Measurements from ENCODE around the gene FAM3B. TPM values are rescaled to one million over a fixed set of nuclear protein-coding genes. Genes with fewer than 3 reads are reported as not detected.

The FAM3B gene
- total and polyA plus RNA-seq, 2 experiments from 2014 or later = 35.4 to 49.7 TPM

GRCh38 chr21:41403331-41403730, 86.7 kb downstream of the FAM3B start:
- Histone ChIP-seq H4K20me1 (ENCODE audit: insufficient read depth, poor library complexity, severe bottlenecking) (no peaks in the 10 kb centered on the region), H3K36me3 (replicated peaks; ENCODE audit: insufficient read depth, low read depth) (no peaks in the 10 kb centered on the region), H3K4me2 (no peak overlapping the region), H3K9me3 (ENCODE audit: low read depth) (no peaks in the 10 kb centered on the region), H3K4me1 (ENCODE audit: insufficient read depth) (no peaks in the 10 kb centered on the region), H3K27ac (no peak overlapping the region), H3K9me2 (replicated peaks; ENCODE audit: insufficient read depth) (no peaks in the 10 kb centered on the region), H3K4me3 (no peak overlapping the region), H3K79me2 (no peaks in the 10 kb centered on the region), H3K27me3 (no peaks in the 10 kb centered on the region), H2AFZ (no peak overlapping the region)
- no peak for TF ChIP-seq EZH2phosphoT487 (IDR thresholded peaks at IDR 0.05; ENCODE audit: low read depth, severe bottlenecking, unreplicated experiment)
- TF ChIP-seq CTCF (IDR thresholded peaks at IDR 0.05; ENCODE audit: poor library complexity) = no peak
- no peak for TF ChIP-seq EZH2 (IDR thresholded peaks at IDR 0.05; ENCODE audit: borderline replicate concordance)
- DNase-seq (ENCODE audit: low spot score) = no peak
- WGBS (ENCODE audit: low lambda C conversion rate, missing lambda C conversion rate) = 95% methylated on average over 9 of the region's 9 CpGs

- WGBS (ENCODE audit: low lambda C conversion rate, missing lambda C conversion rate) = 95% methylated on average over 10 of the region's 10 CpGs
- TF ChIP-seq EZH2 (IDR thresholded peaks at IDR 0.05; ENCODE audit: borderline replicate concordance) = no peak
- TF ChIP-seq EZH2phosphoT487 (IDR thresholded peaks at IDR 0.05; ENCODE audit: low read depth, severe bottlenecking, unreplicated experiment) = no peak
- TF ChIP-seq CTCF (IDR thresholded peaks at IDR 0.05; ENCODE audit: poor library complexity) = no peak
- Histone ChIP-seq H4K20me1 (ENCODE audit: insufficient read depth, poor library complexity, severe bottlenecking) (no peaks in the 10 kb centered on the region), H3K9me3 (ENCODE audit: low read depth) (no peaks in the 10 kb centered on the region), H3K27ac (no peak overlapping the region), H3K4me3 (no peak overlapping the region), H3K79me2 (no peaks in the 10 kb centered on the region), H3K27me3 (no peaks in the 10 kb centered on the region), H3K4me2 (no peak overlapping the region), H3K9me2 (replicated peaks; ENCODE audit: insufficient read depth) (no peaks in the 10 kb centered on the region), H2AFZ (no peak overlapping the region), H3K36me3 (replicated peaks; ENCODE audit: insufficient read depth, low read depth) (no peaks in the 10 kb centered on the region), H3K4me1 (ENCODE audit: insufficient read depth) (no peaks in the 10 kb centered on the region)
- DNase-seq (ENCODE audit: low spot score) = no peak
Observed at GRCh38 chr21:41403966-41404365, 87.4 kb downstream of the FAM3B start.

- Histone ChIP-seq H3K9me3 (ENCODE audit: low read depth) (no peaks in the 10 kb centered on the region), H3K4me2 (no peak overlapping the region), H3K27ac (no peak overlapping the region), H3K4me1 (ENCODE audit: insufficient read depth) (no peaks in the 10 kb centered on the region), H3K4me3 (no peak overlapping the region), H2AFZ (no peak overlapping the region), H3K36me3 (replicated peaks; ENCODE audit: insufficient read depth, low read depth) (no peaks in the 10 kb centered on the region), H3K27me3 (no peaks in the 10 kb centered on the region), H4K20me1 (ENCODE audit: insufficient read depth, poor library complexity, severe bottlenecking) (no peaks in the 10 kb centered on the region), H3K79me2 (no peaks in the 10 kb centered on the region), H3K9me2 (replicated peaks; ENCODE audit: insufficient read depth) (no peaks in the 10 kb centered on the region)
- TF ChIP-seq EZH2phosphoT487 (IDR thresholded peaks at IDR 0.05; ENCODE audit: low read depth, severe bottlenecking, unreplicated experiment) = no peak
- TF ChIP-seq CTCF (IDR thresholded peaks at IDR 0.05; ENCODE audit: poor library complexity) = no peak
- no peak for TF ChIP-seq EZH2 (IDR thresholded peaks at IDR 0.05; ENCODE audit: borderline replicate concordance)
- 93% methylated on average over 4 of the region's 4 CpGs for WGBS (ENCODE audit: low lambda C conversion rate, missing lambda C conversion rate)
- no peak for DNase-seq (ENCODE audit: low spot score)
Observed at GRCh38 chr21:41405321-41405720, 88.7 kb downstream of the FAM3B start.

GRCh38 chr21:41406340-41406739, 89.7 kb downstream of the FAM3B start:
- H3K4me1 ChIP-seq (ENCODE audit: insufficient read depth) = no peaks in the 10 kb centered on the region
- no peaks in the 10 kb centered on the region for H3K79me2 ChIP-seq
- H3K36me3 ChIP-seq (replicated peaks; ENCODE audit: insufficient read depth, low read depth) = no peaks in the 10 kb centered on the region
- no peak overlapping the region for H3K27ac ChIP-seq
- no peak overlapping the region for H2AFZ ChIP-seq
- DNase-seq (ENCODE audit: low spot score) = no peak
- H3K4me2 ChIP-seq = no peak overlapping the region
- no peaks in the 10 kb centered on the region for H3K27me3 ChIP-seq
- TF ChIP-seq CTCF (IDR thresholded peaks at IDR 0.05; ENCODE audit: poor library complexity) (no peak), EZH2 (IDR thresholded peaks at IDR 0.05; ENCODE audit: borderline replicate concordance) (no peak), EZH2phosphoT487 (IDR thresholded peaks at IDR 0.05; ENCODE audit: low read depth, severe bottlenecking, unreplicated experiment) (no peak)
- no peaks in the 10 kb centered on the region for H4K20me1 ChIP-seq (ENCODE audit: insufficient read depth, poor library complexity, severe bottlenecking)
- no peaks in the 10 kb centered on the region for H3K9me2 ChIP-seq (replicated peaks; ENCODE audit: insufficient read depth)
- WGBS (ENCODE audit: low lambda C conversion rate, missing lambda C conversion rate) = 92% methylated on average over 6 of the region's 6 CpGs
- no peaks in the 10 kb centered on the region for H3K9me3 ChIP-seq (ENCODE audit: low read depth)
- no peak overlapping the region for H3K4me3 ChIP-seq
